Right kidney (tissue), 9 donors: ENCODE measurements around the gene NPIPA5.
"Not testable (repeated sequence)": the region's sequence is repeated elsewhere in the genome, so short reads cannot be mapped to it uniquely, and the experiment has no call there.

Experiments used
- DNase-seq: peaks from one replicate; pipeline ENCODE4 v3.0.0-alpha.2; 2016
- long read RNA-seq, 8 donors: transcript quantifications; one replicate each; lab custom pipeline, GENCODE V29; 2026

The NPIPA5 gene
- long read RNA-seq, donor 1, result 0 reads
- long read RNA-seq, donor 2, partial matches to known transcripts, result 7 of 7 reads
- long read RNA-seq, donor 2, other reads (novel, unspliced or antisense), result 0 of 7 reads
- long read RNA-seq, donor 3, result 0 reads
- long read RNA-seq, donor 4, result 0 reads
- long read RNA-seq, donor 5, result 0 reads
- long read RNA-seq, donor 6, result 0 reads
- long read RNA-seq, donor 7, result 0 reads
- long read RNA-seq, donor 8, result 0 reads

DNA sequence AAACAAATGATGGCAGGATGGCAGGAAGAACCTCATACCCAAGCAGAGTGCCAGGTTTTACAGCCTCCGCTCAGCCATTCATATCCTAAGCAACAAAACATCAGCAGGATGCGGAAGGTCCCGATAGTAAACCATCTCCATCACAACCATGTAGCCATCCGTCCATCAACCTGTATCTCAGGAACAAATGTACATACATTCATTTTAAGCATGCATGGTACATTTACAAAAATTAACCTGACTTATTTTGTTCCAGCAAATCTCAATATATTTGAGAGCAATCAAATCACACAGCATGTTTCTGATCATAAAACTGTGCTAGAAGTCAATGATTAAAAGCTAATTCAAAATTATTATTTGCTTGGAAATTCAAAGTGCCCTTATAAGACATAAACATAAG is at the start of gene NPIPA5:
Gene NPIPA5 (minus strand): TSS at position 101 of the 400 bp plus-strand sequence. CDS start 0 bp downstream, at position 101.
- DNase-seq, result not testable (repeated sequence)

DNA sequence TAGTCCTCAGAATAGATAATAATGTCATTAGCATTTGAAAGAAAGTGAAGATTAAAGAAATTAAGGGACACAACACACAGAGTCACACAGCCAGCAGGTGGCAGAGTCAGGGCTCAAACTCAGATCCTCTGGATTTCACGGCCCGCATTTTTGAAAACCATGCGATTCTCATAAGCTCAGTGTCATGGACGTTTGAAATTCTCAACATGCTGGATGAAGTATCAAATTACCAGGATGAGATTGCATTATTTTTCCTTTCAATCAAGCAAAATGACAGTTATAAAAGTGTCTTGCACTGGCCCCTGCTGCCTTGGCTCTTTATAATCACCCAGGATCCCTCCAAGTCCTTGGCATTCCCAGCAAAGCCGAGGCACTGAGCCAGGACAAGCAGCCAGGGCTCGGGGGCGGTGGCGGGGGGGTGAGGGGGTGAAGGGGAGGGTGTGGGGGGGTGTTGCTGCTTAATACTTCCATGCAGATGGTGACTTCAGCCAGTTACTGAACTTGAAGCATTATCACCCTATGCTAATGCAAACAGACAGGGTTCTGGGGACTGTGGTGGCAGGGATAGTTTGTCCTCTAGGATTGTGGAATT is 49.6 kb upstream of the NPIPA5 start:
- peak; percentile 45 for DNase-seq

DNA sequence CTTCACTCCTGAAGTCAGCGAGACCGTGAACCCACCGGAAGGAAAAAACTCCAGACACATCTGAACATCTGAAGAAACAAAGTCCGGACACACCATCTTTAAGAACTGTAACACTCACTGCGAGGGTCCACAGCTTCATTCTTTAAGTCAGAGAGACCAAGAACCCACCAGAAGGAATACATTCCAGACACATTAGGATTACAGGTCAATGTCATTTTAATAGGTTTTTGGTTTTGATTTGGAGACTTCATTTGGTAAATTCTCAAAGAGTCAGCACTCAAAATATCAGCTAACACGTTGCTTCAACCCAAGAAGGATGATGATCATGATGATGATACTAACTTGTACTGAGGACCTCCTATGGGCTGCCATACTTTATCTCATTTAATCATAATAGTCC is 48.7 kb upstream of the NPIPA5 start:
- no peak for DNase-seq

DNA sequence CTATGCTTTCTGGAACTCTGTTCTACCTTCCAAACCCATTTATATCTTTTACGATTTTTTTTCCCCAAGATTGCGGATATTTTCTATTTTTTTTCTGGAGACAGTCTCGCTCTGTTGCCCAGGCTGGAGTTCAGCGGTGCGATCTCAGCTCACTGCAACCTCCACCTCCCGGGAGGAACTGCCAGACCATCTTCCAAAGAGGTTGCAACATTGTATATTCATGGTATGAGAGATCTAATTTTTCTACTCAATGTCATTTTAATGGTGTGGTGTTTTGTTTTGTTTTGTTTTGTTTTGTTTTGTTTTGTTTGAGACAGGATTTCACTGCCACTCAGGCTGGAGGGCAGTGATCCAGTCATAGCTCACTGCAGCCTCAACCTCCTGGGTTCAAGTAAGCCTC is 47.8 kb upstream of the NPIPA5 start:
- no peak for DNase-seq

DNA sequence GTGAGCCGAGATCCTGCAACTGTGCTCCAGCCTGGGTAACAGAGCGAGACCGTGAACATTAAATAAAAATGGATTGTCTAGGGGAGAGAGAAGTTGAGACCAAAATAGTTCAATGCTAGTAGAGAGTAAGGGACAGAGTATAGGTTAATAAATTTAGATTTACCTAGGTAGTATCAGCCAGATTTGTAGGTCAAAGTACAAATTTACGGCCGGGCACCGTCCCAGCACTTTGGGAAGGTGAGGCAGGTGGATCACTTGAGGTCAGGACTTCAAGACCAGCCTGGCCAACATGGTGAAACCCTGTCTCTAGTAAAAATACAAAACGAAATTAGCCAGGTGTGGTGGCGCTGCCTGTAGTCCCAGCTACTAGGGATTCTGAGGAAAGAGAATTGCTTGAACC is 44.1 kb upstream of the NPIPA5 start:
- DNase-seq, result no peak

DNA sequence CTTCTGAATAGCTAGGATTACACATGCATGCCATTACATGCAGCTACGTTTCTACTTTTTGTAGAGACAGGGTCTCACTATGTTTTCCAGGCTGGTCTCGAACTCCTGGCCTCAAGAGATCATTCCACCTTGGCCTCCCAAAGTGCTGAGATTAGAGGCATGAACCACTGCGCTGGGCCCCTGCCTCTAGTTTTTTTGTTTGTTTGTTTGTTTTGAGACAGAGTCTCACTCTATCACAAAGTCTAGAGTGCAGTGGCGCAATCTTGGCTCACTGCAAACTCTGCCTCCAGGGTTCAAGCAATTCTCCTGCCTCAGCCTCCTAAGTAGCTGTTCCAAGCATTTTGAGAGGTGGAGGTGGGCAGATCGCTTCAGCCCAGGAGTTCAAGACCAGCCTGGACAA is 43.6 kb upstream of the NPIPA5 start:
- DNase-seq, result not testable (repeated sequence)

DNA sequence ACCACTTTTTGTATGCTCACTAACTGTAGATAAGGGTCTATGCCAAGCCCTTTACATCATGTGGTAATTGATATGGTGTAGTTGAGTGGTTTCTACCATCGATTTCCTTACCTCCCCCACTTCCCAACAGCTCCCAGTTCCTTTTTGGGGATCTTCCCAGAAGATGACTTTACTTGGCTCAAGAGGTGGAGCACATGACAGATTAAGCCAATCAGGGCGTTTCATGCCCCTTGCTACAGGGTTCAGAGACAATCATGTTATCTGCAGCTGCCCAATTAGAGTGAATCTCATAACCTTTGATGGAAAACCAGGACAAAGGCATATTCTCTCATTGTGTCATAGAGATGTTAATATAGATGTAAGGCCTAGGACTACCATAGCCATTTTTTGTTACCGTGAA is 40.1 kb upstream of the NPIPA5 start:
- DNase-seq, result no peak

DNA sequence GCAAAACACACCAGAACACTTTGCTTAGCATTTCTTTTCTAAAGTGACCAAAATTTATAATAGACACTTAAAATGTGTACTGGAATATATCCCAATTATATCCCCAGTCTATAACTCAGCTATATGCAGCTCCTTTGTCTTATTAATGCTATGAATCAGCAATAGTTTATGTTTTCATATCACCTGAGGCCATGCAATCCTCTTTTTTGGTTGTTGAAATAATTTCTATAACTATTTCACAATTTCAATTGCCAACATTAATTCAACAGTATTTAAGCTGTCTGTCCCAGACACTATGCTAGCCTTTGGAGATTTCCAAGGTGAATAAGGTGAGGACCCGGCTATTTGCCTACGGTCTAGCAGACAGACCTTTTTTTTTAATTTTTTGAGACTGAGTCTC is 39.1 kb upstream of the NPIPA5 start:
- no peak for DNase-seq

DNA sequence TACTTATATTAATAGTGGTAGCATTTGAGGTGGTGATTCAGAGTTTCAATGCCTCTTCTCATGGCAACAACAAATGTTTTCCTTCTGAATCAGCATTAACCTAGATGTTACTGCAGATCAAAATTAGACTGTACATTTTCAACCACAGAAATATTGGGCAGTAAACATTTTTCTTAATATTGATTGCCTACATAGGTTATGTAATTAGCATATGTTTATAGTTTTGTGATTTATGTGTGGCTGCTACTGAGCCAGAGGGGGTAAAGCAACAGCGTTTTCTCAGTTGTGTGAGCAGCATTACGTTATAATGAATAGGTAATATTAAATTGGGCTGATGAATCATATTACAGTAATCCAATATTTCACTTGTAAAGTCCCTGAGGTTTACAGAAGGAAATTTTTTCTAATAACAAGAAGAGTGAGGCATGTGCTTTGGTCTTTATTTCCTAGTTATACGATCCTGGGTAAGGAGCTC is 37.5 kb upstream of the NPIPA5 start:
- no peak for DNase-seq

DNA sequence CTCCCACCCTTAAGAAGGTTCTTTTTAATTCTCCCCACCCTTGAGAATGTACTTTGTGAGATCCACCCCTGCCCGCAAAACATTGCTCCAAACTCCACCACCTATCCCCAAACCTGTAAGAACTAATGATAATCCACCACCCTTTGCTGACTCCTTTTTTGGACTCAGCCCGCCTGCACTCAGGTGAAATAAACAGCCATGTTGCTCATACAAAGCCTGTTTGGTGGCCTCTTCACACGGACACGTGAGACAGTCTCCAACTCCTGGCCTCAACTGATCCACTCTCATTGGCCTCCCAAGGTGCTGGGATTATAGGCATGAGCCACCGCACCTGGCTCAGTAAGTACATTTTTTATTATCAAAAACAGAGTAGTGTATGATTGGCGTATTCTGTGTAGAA is 31.4 kb upstream of the NPIPA5 start:
- not testable (repeated sequence) for DNase-seq

DNA sequence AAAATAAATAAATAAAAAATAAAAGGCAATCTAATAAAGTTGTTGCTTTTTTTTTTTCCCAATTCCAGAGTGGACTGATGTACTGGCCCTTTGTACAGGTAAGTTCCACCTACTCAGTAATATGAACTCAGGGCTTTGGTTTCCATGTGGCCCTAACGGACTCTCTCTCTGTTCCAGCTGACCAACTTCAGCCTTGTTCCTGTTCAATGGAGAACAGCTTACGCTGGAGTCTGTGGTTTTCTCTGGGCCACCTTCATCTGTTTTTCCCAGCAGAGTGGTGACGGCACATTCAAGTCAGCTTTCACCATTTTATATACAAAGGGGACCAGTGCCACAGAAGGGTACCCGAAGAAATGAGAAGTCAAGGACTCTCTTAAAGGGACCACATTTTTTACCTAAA is 29.7 kb upstream of the NPIPA5 start:
- DNase-seq, result not testable (repeated sequence)

DNA sequence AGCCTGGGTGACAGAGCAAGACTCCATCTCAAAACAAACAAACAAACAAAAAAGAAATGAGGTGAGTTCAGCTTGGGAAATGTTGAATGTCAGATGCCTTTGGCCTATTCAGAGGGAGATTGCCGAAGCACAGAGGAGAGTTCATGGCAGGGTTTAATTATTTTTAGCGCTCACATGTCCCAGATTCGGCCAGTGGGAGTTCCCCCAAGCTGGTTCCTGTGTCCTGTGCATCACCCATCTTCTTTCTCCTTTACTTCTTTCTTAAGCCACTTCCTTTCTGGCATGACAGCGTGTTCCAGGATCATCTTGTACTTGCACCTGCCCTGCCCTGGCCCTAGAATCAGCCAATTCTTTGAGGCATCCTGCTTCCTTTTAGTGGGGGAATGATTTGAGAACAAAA is 26.7 kb upstream of the NPIPA5 start:
- no peak for DNase-seq

DNA sequence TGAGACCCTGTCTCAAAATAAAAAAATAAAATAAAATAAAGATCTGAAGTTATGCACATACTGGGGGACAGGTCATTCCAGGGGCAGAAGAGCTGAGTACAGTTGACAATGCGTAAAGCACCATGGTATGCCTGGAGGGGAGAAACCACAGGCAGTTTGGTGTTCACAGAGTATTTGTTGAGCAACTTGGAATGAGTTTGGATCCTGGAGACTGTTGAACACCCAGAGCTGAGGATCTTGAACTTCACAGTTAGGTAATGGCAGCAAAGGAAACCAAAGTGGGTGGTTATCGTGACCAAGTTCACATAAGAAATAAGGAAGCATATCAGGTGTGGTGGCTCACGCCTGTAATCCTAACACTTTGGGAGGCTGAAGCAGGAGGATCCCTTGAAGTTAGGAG is 26.0 kb upstream of the NPIPA5 start:
- DNase-seq, result not testable (repeated sequence)

DNA sequence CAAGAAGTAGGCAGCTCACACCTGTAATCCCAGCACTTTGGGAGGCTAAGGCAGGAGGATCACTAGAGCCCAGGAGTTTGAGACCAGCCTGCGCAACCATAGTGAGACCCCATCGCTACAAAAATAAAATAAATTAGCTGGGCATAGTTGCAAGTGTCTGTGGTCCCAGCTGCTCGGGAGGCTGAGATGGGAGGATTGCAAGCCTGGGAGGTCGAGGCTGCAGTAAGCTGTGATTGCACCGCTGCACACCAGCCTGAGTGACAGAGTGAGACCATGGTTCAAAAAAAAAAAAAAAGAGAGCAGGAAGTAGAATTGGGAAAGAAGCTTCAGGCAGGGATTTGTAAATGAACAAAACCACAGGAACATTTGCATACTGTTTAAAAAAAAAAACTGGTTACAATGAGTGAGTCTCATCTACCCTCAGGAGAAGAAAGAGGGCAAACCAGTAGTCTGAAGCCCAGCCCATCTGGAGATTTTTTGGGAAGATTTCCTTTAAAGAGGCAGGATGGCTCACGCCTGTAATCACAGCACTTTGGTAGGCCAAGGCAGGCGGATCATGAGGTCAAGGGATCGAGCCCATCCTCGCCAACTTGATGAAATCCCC is 25.4 kb upstream of the NPIPA5 start:
- no peak for DNase-seq

DNA sequence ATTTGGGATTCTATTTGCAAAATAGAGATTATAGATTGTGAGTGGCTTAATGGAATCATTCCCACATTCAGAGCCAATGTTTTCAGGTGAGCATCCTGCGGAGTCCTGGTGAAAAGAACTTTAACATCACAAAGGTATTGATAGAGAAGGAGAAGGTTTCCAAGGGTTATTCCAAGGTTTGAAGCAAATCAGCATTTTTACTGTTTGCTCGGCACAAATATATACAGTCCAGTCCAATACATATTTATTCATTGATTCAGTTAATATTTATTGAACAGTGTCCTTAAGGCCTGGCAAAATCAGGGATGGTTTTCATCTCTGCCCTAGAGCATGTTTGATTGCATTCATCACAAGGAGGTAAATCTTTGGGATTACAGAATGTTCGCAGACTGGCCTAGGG is 23.9 kb upstream of the NPIPA5 start:
- no peak for DNase-seq

DNA sequence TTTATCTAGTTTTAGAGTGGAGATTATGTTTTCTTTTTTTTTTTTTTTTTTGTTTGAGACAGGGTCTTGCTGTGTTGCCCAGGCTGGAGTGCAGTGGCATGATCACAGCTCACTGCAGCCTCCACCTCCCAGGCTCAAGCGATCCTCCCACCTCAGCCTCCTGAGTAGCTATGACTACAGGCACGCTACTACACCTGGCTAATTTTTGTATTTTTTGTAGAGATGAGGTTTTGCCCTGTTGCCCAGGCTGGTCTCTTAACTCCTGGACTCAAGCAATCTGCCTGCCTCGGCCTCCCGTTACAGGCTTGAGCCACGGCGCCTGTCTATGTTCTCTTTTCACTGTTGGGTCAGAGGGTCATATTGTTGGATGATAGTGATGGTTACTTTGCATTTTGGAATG is 22.2 kb upstream of the NPIPA5 start:
- not testable (repeated sequence) for DNase-seq

DNA sequence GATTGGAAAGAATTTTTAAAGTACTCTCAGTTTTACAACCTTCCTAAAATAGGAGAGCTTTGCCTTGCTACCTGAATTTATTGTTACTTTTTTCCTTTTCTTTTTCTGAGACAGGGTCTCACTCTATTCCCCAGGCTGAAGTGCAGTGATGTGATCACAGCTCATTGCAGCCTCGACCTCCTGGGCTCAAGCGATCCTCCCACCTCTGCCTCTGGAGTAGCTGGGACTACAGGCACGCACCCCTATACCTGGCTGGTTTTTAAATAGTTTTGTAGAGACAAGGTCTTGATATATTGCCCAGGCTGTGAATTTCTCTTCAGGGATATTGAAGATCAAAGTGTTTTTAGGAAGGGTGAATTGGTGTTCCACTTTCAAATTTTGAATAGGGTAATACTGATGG is 21.2 kb upstream of the NPIPA5 start:
- DNase-seq, result no peak

DNA sequence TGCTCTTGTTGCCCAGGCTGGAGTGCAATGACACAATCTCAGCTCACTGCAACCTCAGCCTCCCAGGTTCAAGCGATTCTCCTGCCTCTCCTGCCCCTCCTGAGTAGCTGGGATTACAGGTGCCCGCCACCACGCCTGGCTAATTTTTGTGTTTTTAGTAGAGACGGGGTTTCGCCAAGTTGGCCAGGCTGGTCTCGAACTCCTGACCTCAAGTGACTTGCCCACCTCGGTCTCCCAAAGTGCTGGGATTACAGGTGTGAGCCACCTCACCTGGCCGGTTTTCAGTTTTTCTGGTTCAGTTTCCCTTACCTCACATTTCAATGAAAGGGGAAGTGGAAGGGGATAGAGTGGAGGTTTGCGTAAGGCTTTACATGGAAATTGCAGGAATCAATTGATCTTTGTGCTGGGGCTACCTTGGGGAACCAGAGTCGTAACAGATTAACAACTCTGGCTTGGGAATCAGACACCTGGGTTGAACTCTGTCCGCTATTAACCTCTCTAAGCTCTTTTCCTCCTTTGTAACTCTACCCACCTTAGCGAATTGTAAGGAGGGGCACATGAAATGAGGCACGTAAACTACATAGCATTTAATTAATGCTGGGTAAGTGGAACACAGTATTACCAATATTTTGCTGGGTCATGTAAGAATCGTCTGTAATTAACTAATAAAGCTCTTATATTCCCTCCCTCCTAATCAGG is 20.7 kb upstream of the NPIPA5 start:
- no peak for DNase-seq

DNA sequence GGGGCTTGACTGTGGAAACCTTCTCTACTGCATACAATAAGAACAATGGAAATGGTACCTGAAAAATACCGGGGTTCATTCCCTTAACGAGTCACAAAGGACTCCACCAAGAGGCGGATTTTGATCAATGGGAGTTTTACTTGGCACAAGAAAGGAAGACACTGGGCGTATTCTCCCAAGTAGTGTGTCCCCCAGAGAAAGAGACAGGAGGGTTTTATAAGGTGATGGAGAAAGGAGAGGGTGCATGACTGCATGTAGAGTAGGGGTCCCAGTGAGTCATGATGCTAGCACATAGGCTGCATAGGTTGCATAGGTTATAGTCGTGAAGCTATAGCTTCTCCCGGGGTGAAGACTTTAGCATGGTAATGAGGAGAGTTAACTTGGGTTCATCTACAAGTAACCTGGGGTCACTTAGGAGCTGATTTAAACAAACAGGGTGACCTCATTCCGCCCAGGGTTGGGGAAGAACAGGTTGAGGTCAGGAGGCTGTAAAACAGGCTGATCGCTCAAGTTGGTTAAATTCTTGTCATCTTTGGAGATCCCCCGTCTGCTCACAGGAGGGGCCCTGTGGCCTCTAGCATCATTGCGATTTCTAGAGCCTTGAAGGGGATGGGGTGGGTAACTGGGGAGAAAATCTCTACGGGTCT is 19.0 kb upstream of the NPIPA5 start:
- no peak for DNase-seq

DNA sequence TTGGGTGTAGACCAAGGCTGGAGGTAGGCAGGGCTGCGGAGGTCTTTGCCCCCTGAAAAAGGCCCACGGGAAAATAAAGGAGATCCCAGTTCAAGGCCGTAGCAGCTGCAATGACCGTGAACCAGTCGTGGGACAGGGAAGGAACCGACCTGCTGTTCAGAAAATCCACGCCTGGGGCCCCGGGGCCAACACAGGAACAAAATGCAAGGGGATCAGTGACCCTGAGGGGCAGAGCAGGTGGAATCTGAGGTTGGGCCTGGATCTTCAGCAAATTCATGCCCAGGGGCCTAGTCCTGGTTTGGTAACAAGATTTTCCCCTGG is 18.4 kb upstream of the NPIPA5 start:
- not testable (repeated sequence) for DNase-seq

DNA sequence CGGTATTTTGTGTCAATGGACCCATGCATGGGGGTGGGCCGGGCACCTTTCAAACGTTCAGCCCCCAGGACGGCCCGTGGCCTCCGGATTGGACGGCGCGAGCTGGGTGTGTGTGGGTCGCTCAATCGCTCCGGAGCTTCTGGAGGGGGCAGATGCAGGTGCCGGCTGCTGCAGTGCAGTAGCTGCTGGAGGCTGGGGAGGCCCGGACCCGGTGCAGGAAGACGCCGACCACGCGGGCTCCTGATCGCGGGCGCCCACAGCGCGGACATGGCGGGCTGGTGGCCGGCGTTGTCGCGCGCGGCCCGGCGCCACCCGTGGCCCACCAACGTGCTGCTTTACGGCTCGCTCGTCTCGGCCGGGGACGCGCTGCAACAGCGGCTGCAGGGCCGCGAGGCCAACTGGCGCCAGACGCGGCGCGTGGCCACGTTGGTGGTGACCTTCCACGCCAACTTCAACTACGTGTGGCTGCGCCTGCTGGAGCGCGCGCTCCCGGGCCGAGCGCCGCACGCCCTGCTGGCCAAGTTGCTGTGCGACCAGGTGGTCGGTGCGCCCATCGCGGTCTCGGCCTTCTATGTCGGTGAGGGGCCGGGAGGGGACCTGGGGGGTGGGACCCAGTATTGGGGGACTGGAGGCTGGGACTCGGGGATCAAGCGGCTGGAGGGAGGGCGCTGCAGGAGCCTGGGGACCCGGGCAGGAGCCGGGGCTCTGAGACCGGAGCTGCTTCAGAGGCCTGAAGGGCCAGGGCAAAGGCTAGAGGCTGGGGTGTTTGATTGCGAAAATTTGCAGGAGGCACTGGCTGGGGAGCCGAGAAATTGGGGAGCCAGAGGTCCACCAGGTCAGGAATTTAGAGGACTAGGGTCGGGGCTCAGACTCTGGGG is 17.8 kb upstream of the NPIPA5 start, which contains the start of gene MPV17L:
Gene MPV17L (plus strand): TSS at position 124 of the 878 bp plus-strand sequence. CDS start 144 bp downstream, at position 268.
- peak; percentile 84 for DNase-seq

DNA sequence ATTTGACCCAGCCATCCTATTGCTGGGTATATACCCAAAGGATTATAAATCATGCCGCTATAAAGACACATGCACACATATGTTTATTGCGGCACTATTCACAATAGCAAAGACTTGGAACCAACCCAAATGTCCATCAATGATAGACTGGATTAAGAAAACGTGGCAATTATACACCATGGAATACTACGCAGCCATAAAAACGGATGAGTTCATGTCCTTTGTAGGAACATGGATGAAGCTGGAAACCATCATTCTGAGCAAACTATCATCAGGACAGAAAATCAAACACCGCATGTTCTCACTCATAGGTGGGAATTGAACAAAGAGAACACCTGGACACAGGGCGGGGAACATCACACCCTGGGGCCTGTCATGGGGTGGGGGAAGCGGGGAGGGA is 14.9 kb upstream of the NPIPA5 start:
- DNase-seq, result not testable (repeated sequence)
